GM12878 (cell line): ENCODE measurements around the gene ZNF71. TPM values are rescaled to one million over a fixed set of nuclear protein-coding genes. Genes with fewer than 3 reads are reported as not detected.

Experiments
- ATAC-seq: fragments of 200-7000 bp; cut with Tn5 transposase; 3 replicates; pipeline ENCODE4 v1.9.1; 2020; ENCODE audit warnings: mild to moderate bottlenecking, moderate library complexity
- BruUV-seq: library from RNA; stranded (reverse); fragments of 400-500 nt; replicated peaks from 2 replicates; lab custom pipeline; 2021; lab: Mats Ljungman, UMichigan
- CTCF ChIA-PET: fragments of 300-600 bp; sonication (Branson Sonifier 250); formaldehyde crosslinking; extraction: SDS; loops from one replicate; lab custom pipeline; 2021; ENCODE audit warnings: inconsistent platforms; lab: Yijun Ruan, JAX
- POLR2A ChIA-PET: fragments of 350-600 bp; formaldehyde crosslinking; extraction: SDS; loops from one replicate; lab custom pipeline; 2021; ENCODE audit warnings: inconsistent platforms; lab: Charles Lee
- RAD21 ChIA-PET: fragments of 300-600 bp; sonication (Branson Sonifier 250); formaldehyde crosslinking; loops from one replicate; lab custom pipeline; 2023; ENCODE audit warnings: antibody characterized with exemption; ENCODE audit not compliant: unreplicated experiment; lab: Charles Lee
- SMC1A ChIA-PET: fragments of 300-600 bp; sonication (Branson Sonifier 250); formaldehyde crosslinking; loops from one replicate; lab custom pipeline; 2023; ENCODE audit not compliant: unreplicated experiment, uncharacterized antibody; lab: Charles Lee
- DNase-seq: peaks from one replicate; pipeline ENCODE4 v3.0.0-alpha.2; 2011; ENCODE audit warnings: low read depth, low spot score
- FAIRE-seq: peaks from 3 replicates; lab custom pipeline; 2011; peaks lifted over from hg19 to GRCh38; lab: Jason Lieb, UNC
- H2AFZ ChIP-seq: 2 replicates; pipeline ENCODE4 v1.6.0; 2011; ENCODE audit warnings: low read depth, low read length, control low read depth; ENCODE audit not compliant: control insufficient read depth
- H3K27ac ChIP-seq: 2 replicates; pipeline ENCODE4 v1.5.1; 2011; ENCODE audit warnings: control low read depth; ENCODE audit not compliant: control insufficient read depth, insufficient read depth
- H3K27me3 ChIP-seq, 2 experiments: replicated peaks in 1 of 2; 2 replicates each; pipeline versions ENCODE4 v1.6.0 to v1.6.1; 2011; ENCODE audit warnings: low read length in 1 of 2; ENCODE audit not compliant: control insufficient read depth in 2 of 2, insufficient read depth in 2 of 2
- H3K36me3 ChIP-seq, 2 experiments: 2 replicates each; pipeline ENCODE4 v1.5.1; 2011; ENCODE audit warnings: low read length in 1 of 2; ENCODE audit not compliant: control insufficient read depth in 2 of 2, insufficient read depth in 2 of 2
- H3K4me1 ChIP-seq: 2 replicates; pipeline ENCODE4 v1.6.1; 2011; ENCODE audit warnings: mild to moderate bottlenecking, low read length, moderate library complexity, mixed read lengths; ENCODE audit not compliant: control insufficient read depth, insufficient read depth
- H3K4me2 ChIP-seq: 2 replicates; pipeline ENCODE4 v1.6.0; 2011; ENCODE audit warnings: control low read depth; ENCODE audit not compliant: control insufficient read depth, insufficient read depth
- H3K4me3 ChIP-seq: fragments of 200-600 bp; sonication (generic); 2 replicates; pipeline ENCODE4 v1.5.1; 2016
- H3K79me2 ChIP-seq: 2 replicates; pipeline ENCODE4 v1.6.0; 2011; ENCODE audit warnings: low read length; ENCODE audit not compliant: control insufficient read depth, insufficient read depth
- H3K9ac ChIP-seq: 2 replicates; pipeline ENCODE4 v1.8.0; 2011; ENCODE audit warnings: low read length, control low read depth, mixed read lengths; ENCODE audit not compliant: control insufficient read depth, insufficient read depth
- H3K9me3 ChIP-seq: replicated peaks from 3 replicates; pipeline ENCODE4 v1.5.1; 2011; ENCODE audit warnings: mild to moderate bottlenecking, low read length; ENCODE audit not compliant: control insufficient read depth, insufficient read depth
- H4K20me1 ChIP-seq: 2 replicates; pipeline ENCODE4 v1.6.0; 2011; ENCODE audit not compliant: control insufficient read depth, insufficient read depth
- BMI1 ChIP-seq: fragments of 450-650 bp; IDR thresholded peaks from 2 replicates; pipeline ENCODE4 v1.6.1; 2016; ENCODE audit warnings: mild to moderate bottlenecking, moderate library complexity, borderline replicate concordance
- SREBF2 ChIP-seq: IDR thresholded peaks from 2 replicates; pipeline ENCODE4 v1.6.1; 2012; ENCODE audit warnings: mild to moderate bottlenecking, low read length
- STAT1 ChIP-seq: fragments of 450-650 bp; conservative IDR thresholded peaks from 2 replicates; pipeline ENCODE4 v1.6.1; 2014; ENCODE audit warnings: antibody characterized with exemption, mild to moderate bottlenecking
- SUZ12 ChIP-seq: fragments of 200-600 bp; sonication (generic); IDR thresholded peaks from one replicate; pipeline ENCODE4 v1.6.1; 2018; ENCODE audit warnings: antibody characterized with exemption, mild to moderate bottlenecking; ENCODE audit not compliant: unreplicated experiment
- WGBS: methylation state at CpG from one replicate; pipeline ENCODE4 v1.1.6; 2016; ENCODE audit warnings: low lambda C conversion rate; ENCODE audit not compliant: insufficient replicate concordance, insufficient coverage; ENCODE audit errors: missing lambda C conversion rate; 5-methylcytosine and 5-hydroxymethylcytosine counted together
- in situ Hi-C: fragments of 300-500 bp; cut with MboI; formaldehyde crosslinking; loops from 9 replicates; pipeline ENCODE4 v1.14.3; 2018; ENCODE audit warnings: mixed read lengths
- intact Hi-C: fragments of 100-400 bp; cut with micrococcal nuclease; formaldehyde crosslinking; loops from one replicate; pipeline ENCODE4 v1.14.2; 2022; ENCODE audit not compliant: unreplicated experiment
- polyA plus RNA-seq, 11 experiments: library from polyadenylated mRNA; depleted of rRNA in 4 of 11; unstranded in 6 of 11; stranded (reverse) in 5 of 11; fragments of >200 nt; fragmentation: Nextera tagmentation in 4 of 11; fragmentation: Illumina TruSeq in 1 of 11; extraction: Ambion mirVana in 4 of 11; extraction: Trizol in 1 of 11; gene quantifications; 1 replicate in 1 of 11; 2 replicates in 10 of 11; pipeline versions ENCODE4 v1.2.1 to v1.2.3, GENCODE V29; 2011 to 2016; ENCODE audit warnings: inconsistent platforms in 2 of 11, missing spikeins in 2 of 11, low read depth in 1 of 11
- total RNA-seq, 4 experiments: library from RNA; depleted of rRNA in 3 of 4; stranded (reverse); fragments of >200 nt in 3 of 4; fragmentation: Illumina TruSeq in 1 of 4; extraction: Trizol in 1 of 4; gene quantifications; 2 replicates each; pipeline versions ENCODE4 v1.2.1 to v1.2.3, GENCODE V29; 2013 to 2021
- TF ChIP-seq, protein P1 (sequence below): fragments of 450-650 bp; IDR thresholded peaks from 2 replicates; pipeline ENCODE4 v1.6.1; 2018; ENCODE audit warnings: mild to moderate bottlenecking, low read depth, moderate library complexity; ENCODE audit not compliant: partially characterized antibody

ZNF71 gene
- total and polyA plus RNA-seq, 10 of the 15 experiments (the other 5 are each of a cell fraction or from before 2014, with no cell fraction given): 0.48 to 5.7 (median 3.5) TPM

DNA sequence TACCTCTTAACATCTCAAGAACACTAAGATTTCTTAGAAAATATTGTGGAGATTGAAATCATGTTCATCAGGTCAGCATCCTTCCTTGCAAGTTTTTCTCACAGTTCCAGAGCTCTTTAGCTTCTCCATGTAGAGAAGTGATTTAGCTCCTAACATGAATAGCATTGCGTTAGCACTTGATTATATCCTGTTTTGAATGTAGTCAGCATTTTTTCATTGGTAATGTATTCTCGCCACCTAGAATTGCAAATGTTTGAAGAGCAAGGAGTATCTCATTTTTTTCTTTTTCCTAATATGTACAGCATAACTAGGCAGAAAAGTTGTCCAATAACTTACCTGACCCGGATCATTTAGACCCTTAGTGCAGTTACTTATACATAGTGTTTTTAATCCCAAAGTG, 21.2 kb upstream of the ZNF71 start:
- DNase-seq: no peak
- Histone ChIP-seq H3K4me2 (no peak overlapping the region), H3K79me2 (no peaks in the 10 kb centered on the region)
- BruUV-seq: no TSS peak
- TF ChIP-seq, protein P1, sequence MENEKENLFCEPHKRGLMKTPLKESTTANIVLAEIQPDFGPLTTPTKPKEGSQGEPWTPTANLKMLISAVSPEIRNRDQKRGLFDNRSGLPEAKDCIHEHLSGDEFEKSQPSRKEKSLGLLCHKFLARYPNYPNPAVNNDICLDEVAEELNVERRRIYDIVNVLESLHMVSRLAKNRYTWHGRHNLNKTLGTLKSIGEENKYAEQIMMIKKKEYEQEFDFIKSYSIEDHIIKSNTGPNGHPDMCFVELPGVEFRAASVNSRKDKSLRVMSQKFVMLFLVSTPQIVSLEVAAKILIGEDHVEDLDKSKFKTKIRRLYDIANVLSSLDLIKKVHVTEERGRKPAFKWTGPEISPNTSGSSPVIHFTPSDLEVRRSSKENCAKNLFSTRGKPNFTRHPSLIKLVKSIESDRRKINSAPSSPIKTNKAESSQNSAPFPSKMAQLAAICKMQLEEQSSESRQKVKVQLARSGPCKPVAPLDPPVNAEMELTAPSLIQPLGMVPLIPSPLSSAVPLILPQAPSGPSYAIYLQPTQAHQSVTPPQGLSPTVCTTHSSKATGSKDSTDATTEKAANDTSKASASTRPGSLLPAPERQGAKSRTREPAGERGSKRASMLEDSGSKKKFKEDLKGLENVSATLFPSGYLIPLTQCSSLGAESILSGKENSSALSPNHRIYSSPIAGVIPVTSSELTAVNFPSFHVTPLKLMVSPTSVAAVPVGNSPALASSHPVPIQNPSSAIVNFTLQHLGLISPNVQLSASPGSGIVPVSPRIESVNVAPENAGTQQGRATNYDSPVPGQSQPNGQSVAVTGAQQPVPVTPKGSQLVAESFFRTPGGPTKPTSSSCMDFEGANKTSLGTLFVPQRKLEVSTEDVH: no peak
- TF ChIP-seq SUZ12 (no peak), SREBF2 (no peak), STAT1 (no peak), BMI1 (no peak)
- TF ChIP-seq, all 136 proteins: peak for 0
- intact Hi-C loops: no loop called here
- H3K27ac ChIP-seq: no peak overlapping the region
- H2AFZ ChIP-seq: no peak overlapping the region
- POLR2A ChIA-PET: no interaction called here
- H3K9me3 ChIP-seq: peaks cover 5% of the 10 kb centered on the region
- WGBS: 80% methylated on average over 3 of the region's 3 CpGs
- RAD21 ChIA-PET: no interaction called here
- CTCF ChIA-PET: no interaction called here
- FAIRE-seq (no peak), ATAC-seq (no peak)
- no peaks in the 10 kb centered on the region for H3K27me3 ChIP-seq
- H4K20me1 ChIP-seq: no peaks in the 10 kb centered on the region
- in situ Hi-C loops: no loop called here
- no peak overlapping the region for H3K9ac ChIP-seq
- no peaks in the 10 kb centered on the region for H3K36me3 ChIP-seq
- no peak overlapping the region for H3K4me3 ChIP-seq
- no peaks in the 10 kb centered on the region for H3K4me1 ChIP-seq
- SMC1A ChIA-PET: no interaction called here
